T-helper 2 cell (primary cell): ENCODE results near the gene KRTAP20-4.

Source experiments
- DNase-seq, 5 experiments: peaks; one replicate each; pipeline versions ENCODE4 v3.0.0 to v3.0.0-alpha.2; 2012 to 2022

The KRTAP20-4 gene

GRCh38 chr21:30668776-30669175 lies 48.3 kb downstream of the KRTAP20-4 start:
- DNase-seq: no peak
